HG03108 (cell line): Measurements from ENCODE around the gene RNLS.

Source experiments
- ATAC-seq: cut with Tn5 transposase; IDR thresholded peaks from one replicate; pipeline ENCODE4 v1.9.1; 2021; ENCODE audit warnings: moderate library complexity; ENCODE audit not compliant: unreplicated experiment

Gene RNLS

DNA sequence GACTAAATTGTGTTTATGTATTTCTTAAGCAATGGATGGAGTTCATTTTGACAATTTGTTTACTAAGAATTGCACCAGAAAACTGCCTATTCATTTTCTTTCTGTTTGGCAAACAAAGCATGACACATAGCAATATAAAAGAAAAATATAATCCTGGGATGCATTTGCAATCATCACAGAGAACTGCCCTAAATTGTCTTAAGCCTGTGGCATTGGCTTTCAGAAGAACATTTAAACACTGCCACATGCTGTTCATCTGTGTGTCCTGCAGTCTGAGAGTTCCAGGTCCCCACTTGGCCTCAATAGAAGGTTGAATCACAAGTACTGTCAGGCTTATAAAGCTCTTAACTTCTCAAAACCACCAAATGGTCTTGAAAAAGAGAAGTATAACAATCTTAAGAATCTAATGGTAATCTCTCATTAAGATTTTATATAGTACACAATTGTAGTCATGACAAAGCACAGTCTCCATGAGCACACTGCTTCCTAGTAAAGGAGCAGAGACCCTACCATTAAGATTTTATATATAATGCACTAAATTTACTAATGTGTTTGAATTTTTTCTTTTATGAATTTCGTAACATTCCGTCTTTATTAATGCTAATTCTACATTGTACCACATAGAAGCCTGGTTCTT, 29.9 kb downstream of the RNLS start:
- no peak for ATAC-seq

DNA sequence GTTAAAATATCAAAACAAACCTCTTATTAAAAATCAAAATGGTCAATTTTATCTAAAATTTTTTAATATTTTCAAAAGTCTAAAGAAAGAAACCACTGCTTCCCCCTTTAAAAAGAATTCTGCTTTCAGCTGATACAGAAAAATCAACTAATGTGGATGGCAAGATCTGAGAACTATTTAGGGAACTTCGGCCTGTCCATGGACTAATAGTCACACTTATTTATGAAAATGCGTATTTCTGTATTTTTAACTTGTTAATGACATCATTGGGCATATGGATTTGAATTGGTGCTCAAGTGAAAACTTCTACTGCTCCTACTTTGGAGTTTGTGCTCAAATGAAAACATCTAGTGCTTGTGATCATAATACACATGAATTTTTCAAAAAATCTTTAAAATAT, 31.9 kb downstream of the RNLS start:
- ATAC-seq, result no peak

DNA sequence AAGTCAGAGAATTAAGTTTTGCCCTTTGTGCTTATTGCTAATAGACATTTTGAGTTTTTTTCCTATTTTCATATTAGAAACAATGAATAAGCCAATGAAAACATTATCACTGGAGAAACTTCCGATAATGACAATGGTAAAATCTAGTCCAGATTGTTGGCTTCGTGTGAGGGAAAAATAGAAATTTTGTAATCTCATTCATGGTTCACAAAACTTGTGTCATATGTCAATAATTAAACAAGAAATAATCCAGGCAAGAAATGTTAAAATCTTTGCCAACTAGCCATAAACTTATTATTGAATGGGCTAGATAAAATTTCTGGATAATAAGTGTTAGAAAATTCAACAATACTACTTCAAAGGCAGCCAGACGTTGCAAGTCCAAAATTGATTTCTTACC, 36.6 kb downstream of the RNLS start:
- ATAC-seq, result no peak

DNA sequence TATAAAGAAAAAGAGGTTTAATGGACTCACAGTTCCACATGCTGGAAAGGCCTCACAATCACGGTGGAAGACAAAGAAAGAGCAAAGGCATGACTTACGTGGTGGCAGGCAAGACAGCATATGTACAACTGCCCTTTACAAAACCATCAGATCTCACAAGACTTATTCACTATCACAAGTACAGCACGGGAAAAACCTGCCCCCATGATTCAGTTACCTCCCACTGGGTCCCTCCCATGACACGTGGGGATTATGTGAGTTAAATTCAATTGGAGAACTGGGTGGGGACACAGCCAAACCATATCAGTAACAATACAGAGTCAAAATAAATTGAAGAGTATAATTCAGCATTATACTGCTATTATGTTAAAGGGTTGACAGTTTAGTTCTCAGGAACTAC, 37.8 kb downstream of the RNLS start:
- no peak for ATAC-seq

DNA sequence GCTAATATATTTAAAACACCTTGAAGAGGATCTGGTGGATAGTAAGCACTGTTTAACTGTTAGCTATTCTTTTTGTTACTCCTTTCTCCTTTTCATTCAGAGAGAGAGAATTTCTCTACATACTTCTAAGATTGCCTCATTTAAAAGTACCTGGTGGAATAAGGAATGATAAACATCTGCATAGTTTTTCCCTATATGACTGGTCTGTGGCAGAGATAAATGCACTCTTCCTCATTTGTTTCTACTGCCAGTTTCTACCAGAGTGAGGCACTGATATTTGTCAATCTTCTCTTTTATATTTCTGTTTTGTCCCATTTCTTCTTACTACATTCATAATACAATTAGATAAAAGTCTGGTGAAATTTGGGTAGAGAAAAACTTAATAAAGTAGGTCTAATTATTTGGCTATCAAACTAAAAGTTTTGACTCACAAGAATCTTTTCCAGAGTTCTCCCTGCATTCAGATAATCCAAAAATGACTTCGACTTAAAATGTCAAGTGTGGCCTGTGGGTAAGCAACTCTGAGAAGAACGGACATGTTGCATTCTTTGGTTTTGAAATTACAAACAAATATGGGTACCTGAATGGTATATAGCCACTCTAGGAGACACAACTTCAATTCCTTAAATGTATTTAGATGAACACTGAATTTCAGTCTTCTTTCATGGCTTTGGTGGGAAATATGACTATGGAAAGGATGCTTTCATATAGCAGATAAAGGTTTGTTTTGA, 38.8 kb downstream of the RNLS start:
- no peak for ATAC-seq

DNA sequence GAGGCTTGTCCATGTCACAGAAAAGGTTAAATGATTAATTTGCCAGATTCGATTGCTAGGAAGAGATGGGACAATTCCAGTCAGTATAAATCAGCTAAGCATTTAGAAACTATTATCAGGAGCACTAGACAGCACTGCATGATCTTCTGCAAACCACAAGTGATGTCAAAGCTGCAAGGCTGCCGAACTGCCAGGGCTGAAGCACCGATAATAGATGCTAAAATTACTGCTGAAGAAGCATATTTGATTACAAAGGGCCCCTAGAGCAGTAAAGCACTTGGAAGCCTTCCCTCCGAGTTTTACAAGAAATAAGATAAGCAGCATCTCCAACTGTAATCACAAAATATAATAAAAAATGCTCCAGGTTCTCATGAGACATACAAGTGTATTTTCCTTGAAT, 40.6 kb downstream of the RNLS start:
- no peak for ATAC-seq

DNA sequence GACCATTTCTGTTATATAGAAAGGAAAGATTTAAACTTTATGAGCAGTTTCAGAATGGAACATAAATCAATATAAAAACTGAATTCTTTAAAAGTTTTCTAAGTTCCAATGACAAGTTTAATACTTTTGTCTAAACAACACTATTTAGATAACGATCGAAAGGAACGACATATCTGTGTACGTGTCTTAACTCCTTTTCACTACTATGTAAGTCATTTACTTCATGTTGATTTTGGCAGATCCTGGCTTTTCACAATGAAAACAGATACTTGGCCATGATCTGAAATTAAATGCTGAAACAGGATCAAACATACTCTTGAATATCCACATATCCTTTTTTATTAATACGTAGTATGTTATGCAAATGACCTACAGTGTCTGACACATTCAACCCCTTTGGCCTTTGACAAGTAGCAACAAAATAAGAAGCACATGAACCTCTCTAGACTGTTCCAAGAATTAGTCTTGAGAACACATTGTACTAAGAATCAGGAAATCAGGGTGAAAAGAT, 41.9 kb downstream of the RNLS start:
- ATAC-seq, result no peak

DNA sequence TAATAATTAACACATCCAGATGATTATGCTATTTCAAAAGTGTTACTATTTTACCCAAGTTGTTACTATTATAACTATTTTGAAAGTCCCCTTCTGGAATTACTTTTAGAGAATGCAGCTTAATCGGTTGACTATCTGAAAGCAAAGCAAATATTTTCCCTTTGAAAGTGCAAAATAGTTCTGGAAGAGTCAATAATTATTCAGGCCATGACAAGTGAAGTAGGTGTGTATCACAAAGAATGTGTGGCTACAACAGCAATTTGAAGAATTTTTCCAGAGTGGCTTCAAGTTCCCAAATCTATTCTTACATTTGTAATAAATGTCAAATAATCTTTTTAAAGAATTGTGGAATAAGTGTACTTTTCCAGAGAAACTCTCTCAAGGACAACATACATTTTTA, 42.8 kb downstream of the RNLS start:
- ATAC-seq, result no peak

DNA sequence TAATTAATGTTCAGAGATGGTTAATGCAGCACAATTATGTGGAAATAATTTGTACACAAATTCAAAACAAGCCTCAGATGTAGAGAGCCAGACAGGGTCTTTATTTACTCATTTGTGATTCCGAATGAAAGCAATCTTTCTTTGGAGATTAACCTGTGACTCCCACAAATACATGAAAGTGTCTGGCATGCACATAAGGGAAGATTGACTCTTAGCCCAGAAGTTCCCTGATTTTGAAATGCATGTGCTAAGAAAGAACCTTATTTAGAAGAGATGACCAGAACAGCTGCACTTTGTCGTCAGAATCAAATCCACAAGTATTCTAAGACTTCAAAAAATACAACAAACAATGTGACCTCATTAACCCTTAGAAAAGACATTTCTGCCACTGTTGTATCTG, 45.1 kb downstream of the RNLS start:
- no peak for ATAC-seq

DNA sequence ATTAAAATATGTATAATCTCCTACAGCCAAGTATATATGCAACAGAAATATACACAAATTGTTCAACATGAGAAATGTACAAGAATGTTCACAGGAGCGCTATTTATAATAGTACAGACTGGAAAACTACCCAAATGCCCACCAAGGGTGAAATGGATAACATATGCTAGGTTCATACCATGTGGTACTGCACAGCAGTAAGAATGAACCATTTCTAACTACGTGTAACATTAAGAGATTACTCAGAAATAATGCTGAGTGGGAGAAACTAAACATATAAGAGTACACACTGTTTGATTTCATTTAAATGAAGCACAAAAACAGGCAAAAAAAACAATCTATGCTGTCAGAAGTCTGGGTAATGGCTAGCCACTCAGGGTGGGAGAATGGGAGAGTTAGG, 45.8 kb downstream of the RNLS start:
- no peak for ATAC-seq

DNA sequence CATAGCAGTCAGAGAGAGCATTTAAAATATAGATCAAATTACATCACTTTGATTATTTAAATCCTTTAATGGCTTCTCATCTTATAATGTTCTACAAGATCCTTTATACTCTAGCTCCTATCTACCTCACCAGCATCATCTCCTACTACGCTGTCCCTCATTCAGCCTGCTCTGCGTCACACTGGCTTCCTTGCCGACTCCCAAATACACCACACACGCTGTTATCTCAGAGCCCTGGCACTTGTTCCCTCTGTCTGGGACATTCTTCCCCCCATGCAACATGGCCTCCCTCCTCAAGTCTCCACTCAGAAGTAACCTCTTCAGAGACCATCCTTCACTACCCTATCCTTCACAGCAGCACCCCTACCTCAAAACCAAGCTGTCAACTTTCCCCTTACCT, 46.7 kb downstream of the RNLS start:
- no peak for ATAC-seq

DNA sequence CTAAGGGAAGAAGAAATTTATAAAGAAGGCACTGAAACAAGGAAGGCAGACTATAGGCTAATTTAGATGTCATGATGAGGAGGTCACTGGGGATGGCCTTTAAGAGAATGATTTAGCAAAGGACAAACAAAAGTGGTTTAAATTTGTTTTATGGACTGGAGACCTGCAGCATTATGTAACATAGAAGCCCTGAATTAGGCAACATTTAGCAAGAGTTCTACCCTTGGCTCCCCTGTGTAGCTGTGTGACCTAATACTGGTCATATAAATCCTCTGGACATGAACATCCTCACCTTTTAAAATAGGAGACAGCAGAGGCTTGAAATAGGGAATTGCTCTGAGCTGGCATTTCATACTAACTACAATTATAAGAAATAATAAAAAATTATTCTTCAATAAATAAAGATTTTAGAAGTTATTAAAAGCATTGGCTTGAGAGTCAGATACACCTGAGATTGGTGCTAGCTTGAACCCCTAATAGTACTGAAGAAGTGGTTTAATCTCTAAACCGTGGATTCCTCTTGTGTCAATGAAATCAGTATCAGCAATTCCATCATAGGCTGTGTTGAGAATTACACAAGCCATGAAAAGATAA, 48.9 kb downstream of the RNLS start:
- ATAC-seq, result no peak

DNA sequence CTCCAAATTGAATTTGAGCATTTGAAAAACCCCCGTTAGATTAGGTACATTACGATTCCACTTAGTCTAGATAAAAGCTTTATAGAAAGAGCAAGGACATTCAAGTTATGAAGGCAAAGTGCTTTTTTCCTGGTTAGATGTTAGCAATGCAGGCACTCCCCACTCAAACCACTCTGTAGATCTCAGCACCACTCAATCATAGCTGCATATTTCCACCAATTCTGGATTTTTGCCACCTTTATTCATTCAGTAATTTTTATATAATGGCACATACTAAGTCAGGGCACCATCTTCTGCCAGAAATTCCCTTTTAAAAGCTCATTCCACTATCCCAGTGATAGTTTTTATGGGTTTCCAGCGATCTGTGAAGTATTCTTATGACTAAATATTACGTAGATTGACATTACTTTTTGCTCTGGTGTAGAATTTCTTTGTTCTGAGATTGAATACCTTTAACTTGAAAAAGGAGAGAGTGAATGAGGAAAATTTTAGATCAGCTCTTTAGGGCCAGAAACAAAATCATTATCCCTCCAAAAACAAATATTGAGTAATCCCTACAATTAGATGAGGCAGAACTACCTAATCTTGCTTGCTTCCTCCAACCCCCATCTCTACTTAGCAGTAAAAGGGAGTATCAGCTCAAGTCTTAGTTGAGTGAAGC, 51.6 kb downstream of the RNLS start:
- ATAC-seq, result no peak

DNA sequence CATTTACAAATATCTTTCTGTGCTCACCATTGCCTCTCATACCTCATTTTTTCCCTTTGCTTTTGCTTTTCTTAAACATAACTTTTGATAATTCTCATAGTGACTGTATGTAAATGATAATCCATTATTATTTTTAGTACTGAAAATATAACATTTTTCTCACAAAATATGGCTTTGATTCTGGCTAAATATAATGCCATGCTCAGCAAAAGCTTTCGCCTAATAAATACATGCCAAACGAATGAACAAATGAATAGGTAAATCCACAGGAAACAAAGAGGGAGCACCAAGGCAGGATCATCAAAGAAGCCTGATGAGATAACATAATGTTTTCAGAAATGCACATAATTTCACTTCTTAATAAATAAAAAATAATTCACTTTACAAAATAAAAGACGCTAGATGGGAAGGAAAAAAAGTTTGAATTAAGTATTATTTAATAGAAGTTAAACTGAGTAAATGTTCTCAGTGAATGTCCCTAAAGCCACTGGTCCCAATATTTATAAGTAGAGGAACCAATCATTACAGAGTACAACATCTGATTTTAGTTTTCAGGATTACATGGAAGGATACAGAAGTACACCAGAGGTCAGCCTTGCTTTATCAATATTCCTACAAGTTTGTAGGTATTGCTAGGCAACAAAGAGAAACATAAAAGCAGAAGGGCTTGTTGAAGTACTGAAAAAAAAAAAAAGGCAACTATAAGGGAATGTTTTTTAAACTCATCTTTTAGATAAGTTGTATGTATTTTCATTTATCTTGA, 52.3 kb downstream of the RNLS start:
- no peak for ATAC-seq

DNA sequence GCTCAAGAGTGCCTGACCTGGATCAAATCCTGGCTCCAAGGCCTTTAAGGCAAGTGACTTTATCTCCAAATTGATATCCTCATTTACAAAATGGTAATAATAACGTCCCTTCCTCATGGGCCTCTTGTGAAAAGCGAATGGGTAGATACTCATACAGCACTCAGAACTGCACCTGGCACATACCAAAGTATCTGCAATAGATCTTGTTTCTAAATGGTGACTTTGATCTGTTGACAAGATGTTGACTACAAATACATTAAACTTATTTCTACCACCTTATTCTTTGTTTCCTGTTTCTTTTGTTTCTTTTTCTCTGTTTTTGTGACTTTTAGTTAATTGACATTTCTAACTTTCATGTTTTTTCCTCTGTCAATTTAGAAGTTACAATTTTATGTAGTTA, 53.0 kb downstream of the RNLS start:
- no peak for ATAC-seq

DNA sequence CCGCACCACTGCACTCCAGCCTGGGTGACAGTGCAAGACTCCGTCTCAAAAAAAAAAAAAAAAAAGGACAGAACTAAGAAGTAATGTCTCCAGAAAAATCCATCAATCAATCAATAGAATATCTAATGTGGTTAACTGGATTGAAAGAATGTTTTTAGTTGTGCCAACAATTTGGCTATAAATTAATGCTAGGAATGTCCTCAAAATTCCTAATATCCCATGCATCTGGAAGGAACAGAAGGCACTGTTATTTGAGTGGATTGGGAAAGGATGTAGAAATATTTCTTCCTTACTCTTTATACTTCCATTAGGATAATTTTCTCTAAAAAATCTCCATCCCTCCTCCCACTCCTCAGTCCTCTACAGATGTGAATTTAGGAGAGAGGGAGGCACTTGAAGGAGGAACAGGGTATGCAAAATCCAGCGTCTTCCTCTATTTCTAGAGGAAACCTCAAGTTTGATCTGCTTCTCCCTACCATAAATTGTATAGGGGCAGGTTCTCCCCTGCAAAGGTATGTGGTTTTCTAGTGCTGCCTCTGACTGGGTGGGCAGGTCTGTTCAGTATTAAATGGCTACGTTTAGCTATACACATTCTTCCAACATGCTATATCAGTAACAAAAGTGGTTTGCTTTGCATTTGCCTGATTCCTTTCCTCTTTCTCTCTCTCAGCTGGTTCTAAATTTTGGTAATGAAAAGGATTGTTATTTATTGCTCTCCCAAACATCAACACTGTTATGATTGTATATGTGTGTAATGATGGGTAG, 54.1 kb downstream of the RNLS start:
- no peak for ATAC-seq

DNA sequence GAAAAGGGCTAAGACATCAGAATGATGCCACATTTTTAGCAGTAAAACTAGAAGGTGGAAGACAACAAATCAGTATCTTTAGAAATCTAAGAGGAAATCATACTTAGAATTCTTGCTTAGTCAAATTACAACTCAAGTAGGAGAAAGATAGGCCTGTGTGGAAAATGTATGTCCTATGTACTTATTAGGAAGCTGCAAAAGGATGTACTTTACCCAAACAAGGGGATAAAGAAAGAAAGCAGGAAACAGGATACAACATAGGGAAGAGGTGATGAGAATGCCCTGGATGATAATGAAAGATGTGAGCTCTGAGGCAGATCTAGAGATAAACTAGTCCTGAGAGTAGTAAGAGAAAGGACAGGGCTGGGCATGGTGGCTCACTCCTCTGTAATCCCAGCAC, 54.9 kb downstream of the RNLS start:
- ATAC-seq, result no peak

DNA sequence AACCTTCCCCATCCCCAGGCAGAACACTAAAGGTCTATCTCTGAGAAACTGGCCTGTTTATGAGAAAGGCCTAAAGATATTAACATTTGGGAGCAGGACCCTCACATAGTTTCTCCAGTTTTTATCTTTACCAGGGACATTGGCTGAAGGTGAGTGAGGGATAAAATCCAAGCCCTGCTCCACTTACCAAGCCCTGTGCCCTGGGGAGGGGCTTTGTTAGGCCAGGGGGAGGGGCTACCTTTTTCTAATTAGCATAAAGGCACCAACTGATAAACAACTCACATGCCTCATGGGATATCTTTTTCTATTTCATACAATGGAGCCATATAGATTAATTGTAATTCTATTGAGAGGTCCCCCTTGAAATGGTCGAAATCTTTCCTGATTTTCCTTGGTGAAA, 55.9 kb downstream of the RNLS start:
- no peak for ATAC-seq

DNA sequence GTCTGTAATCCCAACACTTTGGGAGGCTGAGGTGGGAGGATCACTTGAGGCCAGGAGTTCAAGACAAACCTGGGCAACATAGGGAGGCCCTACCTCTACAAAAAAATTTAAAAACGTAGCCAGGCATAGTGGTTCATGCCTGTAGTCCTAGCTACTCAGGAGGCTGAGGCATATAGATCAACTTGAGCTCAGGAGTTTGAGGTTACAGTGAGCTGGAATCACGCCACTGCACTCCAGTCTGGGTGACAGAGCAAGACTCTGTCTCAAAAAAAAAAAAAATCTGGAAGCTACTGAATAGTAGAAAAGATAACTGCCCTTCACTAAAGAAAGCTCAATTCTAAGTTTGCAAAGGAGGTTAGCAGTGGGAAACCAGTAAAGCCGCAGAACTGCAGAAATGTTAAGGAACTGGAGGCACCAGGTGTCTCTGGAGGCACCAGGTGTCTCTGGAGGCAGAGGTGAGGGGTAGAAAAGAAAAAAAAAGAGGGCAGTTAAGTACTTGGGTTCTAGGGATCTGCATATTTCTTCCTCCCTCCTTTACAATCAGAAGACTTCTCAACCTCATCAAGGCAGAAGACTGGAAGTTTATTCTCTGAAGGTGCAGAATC, 56.5 kb downstream of the RNLS start:
- ATAC-seq, result no peak
